Colonic mucosa (tissue), 4 donors: ENCODE data around the gene SEC16A. TPM values are rescaled to one million over a fixed set of nuclear protein-coding genes. Genes with fewer than 3 reads are reported as not detected.

Experiments used
- DNase-seq: peaks from one replicate; pipeline ENCODE4 v3.0.0-alpha.2; 2020
- H3K27ac ChIP-seq: fragments of 200-600 bp; one replicate; pipeline ENCODE4 v1.8.0; 2021
- H3K27me3 ChIP-seq: fragments of 200-600 bp; one replicate; pipeline ENCODE4 v1.8.0; 2021
- H3K36me3 ChIP-seq: fragments of 200-600 bp; one replicate; pipeline ENCODE4 v1.8.0; 2021
- H3K4me1 ChIP-seq: fragments of 200-600 bp; one replicate; pipeline ENCODE4 v1.8.0; 2021; ENCODE audit warnings: mild to moderate bottlenecking
- H3K4me3 ChIP-seq: fragments of 200-600 bp; one replicate; pipeline ENCODE4 v1.8.0; 2021
- H3K9ac ChIP-seq, 2 donors: one replicate each; pipeline ENCODE4 v1.7.0; 2013; ENCODE audit warnings: control low read depth in 2 of 2, low read depth in 2 of 2, low read length in 2 of 2
- H3K9me3 ChIP-seq: fragments of 200-600 bp; one replicate; pipeline ENCODE4 v1.8.0; 2021
- CTCF ChIP-seq: fragments of 200-600 bp; IDR thresholded peaks from one replicate; pipeline ENCODE4 v1.8.0; 2022; ENCODE audit warnings: antibody characterized with exemption, mild to moderate bottlenecking
- intact Hi-C: fragments of 100-400 bp; cut with DNase I; formaldehyde crosslinking; loops from one replicate; pipeline ENCODE4 v1.14.1; 2022
- total RNA-seq, 2 donors: library from RNA; stranded (reverse); fragmentation: NEBNext Ultra II Directional in 1 of 2; extraction: Animal tissue kit (Norgen Biotek cat#: 25700) in 1 of 2; gene quantifications; one replicate each; pipeline ENCODE4 v1.2.1, GENCODE V29; 2021
- donor health status: healthy.
- donor health status: DM: no; HTN: no; CAD: no.
- donor health status: DM: no; HTN: no; CAD: no.

SEC16A gene
- total RNA-seq, 2 donors from 2014 or later = 66.2 to 104 TPM

- H3K9me3 ChIP-seq = no peaks in the 10 kb centered on the region
- intact Hi-C loops = no loop called here
- TF ChIP-seq CTCF = no peak
- H3K9ac ChIP-seq = no peak overlapping the region
- H3K4me3 ChIP-seq = no peak overlapping the region
- no peak for DNase-seq
- H3K36me3 ChIP-seq = peaks cover 64% of the 10 kb centered on the region
- H3K27ac ChIP-seq = no peak overlapping the region
- no peaks in the 10 kb centered on the region for H3K4me1 ChIP-seq
- no peaks in the 10 kb centered on the region for H3K27me3 ChIP-seq
Measured at GRCh38 chr9:136457326-136457725, 25.5 kb downstream of the SEC16A start.

GRCh38 chr9:136456258-136456657 is 26.6 kb downstream of the SEC16A start:
- DNase-seq = no peak
- no peaks in the 10 kb centered on the region for H3K4me1 ChIP-seq
- no peak overlapping the region for H3K27ac ChIP-seq
- intact Hi-C loops = no loop called here
- TF ChIP-seq CTCF = no peak
- H3K9ac ChIP-seq = no peak overlapping the region
- H3K36me3 ChIP-seq = peaks cover 63% of the 10 kb centered on the region
- H3K9me3 ChIP-seq = no peaks in the 10 kb centered on the region
- H3K27me3 ChIP-seq = no peaks in the 10 kb centered on the region
- H3K4me3 ChIP-seq = no peak overlapping the region

GRCh38 chr9:136455043-136456002 is 27.5 kb downstream of the SEC16A start:
- Histone ChIP-seq H3K4me3 (no peak overlapping the region), H3K36me3 (peaks cover 67% of the 10 kb centered on the region), H3K4me1 (no peaks in the 10 kb centered on the region), H3K9ac (no peak overlapping the region), H3K9me3 (no peaks in the 10 kb centered on the region), H3K27ac (no peak overlapping the region), H3K27me3 (no peaks in the 10 kb centered on the region)
- no peak for TF ChIP-seq CTCF
- no peak for DNase-seq
- intact Hi-C loops = no loop called here

GRCh38 chr9:136454026-136454796 is 28.6 kb downstream of the SEC16A start:
- no peak for DNase-seq
- intact Hi-C loops = no loop called here
- Histone ChIP-seq H3K27ac (no peak overlapping the region), H3K9me3 (no peaks in the 10 kb centered on the region), H3K9ac (no peak overlapping the region), H3K27me3 (no peaks in the 10 kb centered on the region), H3K4me1 (no peaks in the 10 kb centered on the region), H3K36me3 (peaks cover 60% of the 10 kb centered on the region), H3K4me3 (no peak overlapping the region)
- TF ChIP-seq CTCF = no peak

GRCh38 chr9:136453326-136453725 is 29.5 kb downstream of the SEC16A start:
- Histone ChIP-seq H3K27ac (no peak overlapping the region), H3K9me3 (no peaks in the 10 kb centered on the region), H3K9ac (no peak overlapping the region), H3K27me3 (no peaks in the 10 kb centered on the region), H3K4me3 (no peak overlapping the region), H3K36me3 (peaks cover 52% of the 10 kb centered on the region), H3K4me1 (no peaks in the 10 kb centered on the region)
- no peak for DNase-seq
- no peak for TF ChIP-seq CTCF
- intact Hi-C loops = no loop called here
